ENCODE measurements around the gene CNOT9.

CNOT9 gene

GRCh38 chr2:218564056-218564455 is 4.6 kb upstream of the CNOT9 start:
- Histone ChIP-seq H3K36me3 (ENCODE audit: insufficient read depth) (no peaks in the 10 kb centered on the region), H3K79me2 (ENCODE audit: insufficient read depth, low read depth) (peaks cover 33% of the 10 kb centered on the region)

DNA sequence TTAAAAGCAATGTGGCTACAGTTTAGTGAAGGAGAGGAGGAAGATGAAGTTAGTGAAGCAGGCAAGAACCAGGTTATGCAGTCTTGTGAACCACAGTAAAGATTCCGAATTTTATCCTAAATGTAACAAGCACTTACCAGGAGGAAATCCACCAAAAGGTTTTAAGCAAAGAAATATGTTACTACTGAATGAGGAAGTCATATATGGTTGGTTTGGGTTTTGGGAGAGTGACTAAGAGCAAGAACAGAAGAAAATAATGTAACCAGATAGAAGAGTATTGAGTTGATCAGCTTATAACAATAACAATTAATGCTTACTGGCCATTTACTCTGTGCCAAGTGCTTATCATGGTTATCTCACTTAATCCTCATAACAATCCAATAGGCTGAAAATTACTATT is 2.3 kb upstream of the CNOT9 start:
- Histone ChIP-seq H3K36me3 (ENCODE audit: insufficient read depth) (no peaks in the 10 kb centered on the region), H4K20me1 (ENCODE audit: insufficient read depth) (no peaks in the 10 kb centered on the region; the same call in 1 of the 2 replicates), H3K27ac (no peak overlapping the region), H3K4me2 (peak overlapping the region; percentile 44; the same call in 1 of the 2 replicates), H3K4me3 (IDR thresholded peaks at IDR 0.05; ENCODE audit: insufficient read depth, low read depth, low read length) (no peak overlapping the region), H3K27me3 (ENCODE audit: insufficient read depth, low read depth) (no peaks in the 10 kb centered on the region), H3K79me2 (ENCODE audit: insufficient read depth, low read depth) (peaks cover 56% of the 10 kb centered on the region), H2AFZ (ENCODE audit: low read depth) (no peak overlapping the region), H3K4me1 (ENCODE audit: low read depth, poor library complexity, severe bottlenecking) (peaks cover 26% of the 10 kb centered on the region), H3K9ac (no peak overlapping the region)
- TF ChIP-seq CTCF (conservative IDR thresholded peaks at IDR 0.05; ENCODE audit: low read depth, low read length) = no peak

More at GRCh38 chr2:218564056-218564455, 4.6 kb upstream of the CNOT9 start:
- H2AFZ ChIP-seq (ENCODE audit: low read depth) = no peak overlapping the region
- H4K20me1 ChIP-seq (ENCODE audit: insufficient read depth) = no peaks in the 10 kb centered on the region; the same call in 1 of the 2 replicates
- H3K4me1 ChIP-seq (ENCODE audit: low read depth, poor library complexity, severe bottlenecking) = peaks cover 20% of the 10 kb centered on the region
- TF ChIP-seq CTCF (conservative IDR thresholded peaks at IDR 0.05; ENCODE audit: low read depth, low read length) = no peak
- H3K9ac ChIP-seq = no peak overlapping the region
- H3K4me3 ChIP-seq (IDR thresholded peaks at IDR 0.05; ENCODE audit: insufficient read depth, low read depth, low read length) = no peak overlapping the region
- no peak overlapping the region for H3K4me2 ChIP-seq
- H3K27ac ChIP-seq = no peak overlapping the region
- H3K27me3 ChIP-seq (ENCODE audit: insufficient read depth, low read depth) = no peaks in the 10 kb centered on the region

DNA sequence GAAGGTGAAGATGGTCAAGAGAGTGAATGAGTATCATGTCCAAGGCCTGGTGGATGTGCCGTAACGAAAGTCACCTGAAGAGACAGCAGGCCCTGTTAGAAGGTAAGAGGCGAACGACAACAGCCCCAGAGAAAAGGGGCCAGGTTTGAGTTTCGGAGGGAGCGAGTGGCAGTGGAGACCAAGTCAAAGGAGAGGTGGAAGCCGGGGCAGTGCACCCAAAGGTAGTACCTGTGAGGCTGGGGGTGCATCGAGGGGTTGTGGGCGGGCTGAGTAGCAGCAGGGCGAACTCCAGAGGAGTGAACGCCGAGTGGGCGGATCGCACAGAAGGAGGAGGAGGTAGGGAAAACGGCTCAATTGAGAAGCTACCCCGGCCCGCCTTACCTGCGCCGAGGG is 846 bp upstream of the CNOT9 start:
- Histone ChIP-seq H3K9ac (peak overlapping the region; percentile 99), H3K4me2 (peak overlapping the region; percentile 44), H3K4me3 (IDR thresholded peaks at IDR 0.05; ENCODE audit: insufficient read depth, low read depth, low read length) (peak overlapping the region; percentile 95), H3K4me1 (ENCODE audit: low read depth, poor library complexity, severe bottlenecking) (peaks cover 41% of the 10 kb centered on the region), H3K36me3 (ENCODE audit: insufficient read depth) (peaks cover 5% of the 10 kb centered on the region; the same call in 1 of the 2 replicates), H3K27ac (peak overlapping the region; percentile 64; the same call in 1 of the 2 replicates), H2AFZ (ENCODE audit: low read depth) (peak overlapping the region; percentile 68; the same call in 1 of the 2 replicates), H3K79me2 (ENCODE audit: insufficient read depth, low read depth) (peaks cover 71% of the 10 kb centered on the region), H3K27me3 (ENCODE audit: insufficient read depth, low read depth) (no peaks in the 10 kb centered on the region), H4K20me1 (ENCODE audit: insufficient read depth) (no peaks in the 10 kb centered on the region; the same call in none of the 2 replicates)
- no peak for TF ChIP-seq CTCF (conservative IDR thresholded peaks at IDR 0.05; ENCODE audit: low read depth, low read length)

DNA sequence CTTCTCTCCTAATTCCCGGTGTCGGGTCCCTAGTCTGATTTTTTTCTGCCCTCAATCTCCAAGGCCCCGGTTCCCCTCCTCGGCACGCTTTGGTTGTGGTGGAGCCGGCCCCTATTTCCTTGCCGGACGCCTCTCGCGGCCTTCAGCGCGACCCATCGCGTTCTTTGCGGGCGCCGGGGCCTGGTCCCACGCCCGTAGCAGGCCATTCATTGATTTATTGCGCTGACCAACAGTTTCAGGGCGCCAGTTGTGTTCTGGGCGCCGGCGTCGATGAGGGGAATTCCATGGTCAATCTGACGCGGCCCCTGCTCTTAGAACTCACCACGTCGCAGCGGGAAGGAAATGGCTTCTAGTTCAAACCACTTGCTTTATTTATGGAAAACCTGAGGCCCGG is 396 bp downstream of the CNOT9 start:
- Histone ChIP-seq H4K20me1 (ENCODE audit: insufficient read depth) (no peaks in the 10 kb centered on the region; the same call in none of the 2 replicates), H3K36me3 (ENCODE audit: insufficient read depth) (peaks cover 6% of the 10 kb centered on the region; the same call in 1 of the 2 replicates), H3K79me2 (ENCODE audit: insufficient read depth, low read depth) (peaks cover 83% of the 10 kb centered on the region), H3K27ac (peak overlapping the region; percentile 99), H3K27me3 (ENCODE audit: insufficient read depth, low read depth) (no peaks in the 10 kb centered on the region), H2AFZ (ENCODE audit: low read depth) (peak overlapping the region; percentile 89), H3K4me3 (IDR thresholded peaks at IDR 0.05; ENCODE audit: insufficient read depth, low read depth, low read length) (peak overlapping the region; percentile 87), H3K4me2 (peak overlapping the region; percentile 89), H3K4me1 (ENCODE audit: low read depth, poor library complexity, severe bottlenecking) (peaks cover 54% of the 10 kb centered on the region), H3K9ac (peak overlapping the region; percentile 99)
- TF ChIP-seq CTCF (conservative IDR thresholded peaks at IDR 0.05; ENCODE audit: low read depth, low read length) = no peak

All from KMS-11 (cell line).